HG03460 (cell line): ENCODE results near the gene C7orf33.

Experiments
- ATAC-seq: cut with Tn5 transposase; IDR thresholded peaks from one replicate; pipeline ENCODE4 v1.9.1; 2021; ENCODE audit not compliant: unreplicated experiment

Gene C7orf33

GRCh38 chr7:148624735-148625134 lies 34.2 kb downstream of the C7orf33 start:
- ATAC-seq = no peak

DNA sequence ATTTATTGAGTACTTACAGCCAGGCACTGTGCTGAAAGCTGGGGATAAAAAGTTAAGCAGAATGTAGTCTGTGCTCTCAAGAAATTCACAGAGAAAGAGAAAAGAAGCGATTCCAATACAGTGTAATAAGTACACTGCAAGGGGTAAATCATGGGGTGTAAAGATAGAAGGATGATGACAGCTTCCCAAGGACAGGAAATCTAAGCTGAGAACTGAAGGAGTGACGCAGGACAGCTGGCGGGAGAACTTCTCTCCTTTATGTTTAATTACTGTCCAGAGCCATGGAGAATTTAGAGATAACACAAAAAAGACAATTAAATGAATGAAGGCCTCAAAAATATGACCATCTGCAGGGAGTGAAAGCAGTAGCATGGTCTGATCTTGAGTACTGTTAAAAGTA lies 34.8 kb downstream of the C7orf33 start:
- no peak for ATAC-seq

DNA sequence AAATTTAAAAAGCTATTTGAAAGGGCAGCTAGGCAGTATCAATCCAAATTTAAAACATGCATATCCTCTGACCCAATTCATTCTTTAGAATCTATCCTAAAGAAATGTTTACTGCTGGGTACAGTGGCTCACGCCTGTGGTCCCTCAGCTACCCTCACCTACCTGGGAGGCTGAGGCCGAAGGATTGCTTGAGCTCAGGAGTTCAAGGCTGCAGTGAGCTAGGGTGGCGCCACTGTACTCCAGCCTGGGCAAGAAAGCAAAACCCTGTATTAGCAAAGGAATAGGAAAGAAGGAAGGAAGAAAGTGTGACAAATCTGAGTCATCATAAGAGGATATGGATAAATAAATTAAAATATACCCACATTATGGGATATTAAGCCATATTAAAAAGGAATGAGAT lies 36.3 kb downstream of the C7orf33 start:
- no peak for ATAC-seq

DNA sequence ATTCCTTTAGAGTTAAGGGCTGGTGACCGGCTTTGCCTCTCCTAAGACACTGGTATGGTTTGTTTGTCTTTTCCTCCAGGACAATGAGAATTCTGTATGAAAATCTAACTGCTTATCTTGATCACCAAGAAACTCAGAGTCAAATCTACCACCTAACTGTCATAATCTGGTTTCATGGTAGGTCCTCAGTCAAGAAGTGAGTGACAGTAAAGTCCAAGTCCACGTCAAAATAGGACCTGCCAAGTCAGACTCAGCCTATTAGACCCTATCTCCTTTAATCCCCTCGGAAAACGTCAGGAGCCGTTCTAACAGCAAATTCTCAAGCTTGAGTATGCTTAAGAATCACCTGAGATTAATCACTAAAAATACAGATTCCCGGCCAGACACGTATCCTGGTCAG lies 37.4 kb downstream of the C7orf33 start:
- ATAC-seq = no peak

DNA sequence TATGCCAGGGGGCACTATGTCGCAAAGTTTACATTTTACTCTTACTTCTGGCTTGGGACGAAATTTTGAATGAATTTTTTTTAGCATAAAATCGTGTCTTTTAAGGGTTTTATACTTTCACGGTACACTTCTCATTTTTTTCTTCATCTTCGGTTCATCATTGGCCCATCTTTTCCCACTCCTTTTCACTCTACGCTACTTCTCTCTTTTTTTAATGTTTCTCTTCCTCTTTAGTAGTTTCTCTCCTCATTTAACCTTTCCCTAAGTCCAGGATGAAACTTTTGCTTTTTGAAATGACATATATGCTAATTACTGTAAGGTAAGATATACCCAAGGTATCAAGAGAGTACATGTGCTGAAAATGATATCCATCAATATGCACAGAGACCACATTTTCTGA lies 39.5 kb downstream of the C7orf33 start:
- no peak for ATAC-seq

DNA sequence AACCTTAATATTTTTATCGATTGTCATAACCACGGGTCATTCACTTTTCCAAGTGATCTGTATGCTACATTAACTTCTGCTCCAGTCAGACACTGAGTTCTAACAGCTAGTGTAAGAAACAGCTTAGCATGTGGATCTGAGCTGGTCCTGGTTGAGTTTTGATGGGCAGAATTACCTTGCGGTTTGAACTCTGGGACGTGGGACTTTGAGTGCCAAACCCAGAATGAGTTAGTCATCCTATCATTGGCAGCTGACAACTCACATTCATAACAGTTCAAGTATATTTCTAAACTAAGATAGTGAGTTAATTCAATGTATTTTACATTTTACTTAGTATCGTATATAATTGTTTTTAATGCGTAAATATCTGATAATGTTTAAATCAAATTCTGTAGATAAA lies 43.2 kb downstream of the C7orf33 start:
- no peak for ATAC-seq

DNA sequence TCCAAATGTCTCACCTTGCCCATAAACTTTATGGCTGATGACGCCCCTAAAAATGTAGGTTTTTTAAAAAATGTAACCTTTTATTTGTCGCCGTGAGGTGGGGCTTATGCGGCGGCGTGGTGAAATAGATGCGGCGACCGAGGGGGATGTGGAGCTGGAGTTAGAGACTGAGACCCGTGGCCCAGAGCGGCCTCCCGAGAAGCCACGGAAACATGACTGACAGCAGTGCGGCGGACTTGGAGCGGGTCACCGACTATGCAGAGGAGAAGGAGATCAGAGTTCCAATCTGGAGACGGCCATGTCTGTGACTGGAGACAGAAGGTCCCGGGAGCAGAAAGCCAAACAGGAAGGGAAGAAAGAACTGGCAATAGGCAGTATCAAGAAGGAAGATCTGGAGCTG lies 46.5 kb downstream of the C7orf33 start:
- ATAC-seq = no peak

DNA sequence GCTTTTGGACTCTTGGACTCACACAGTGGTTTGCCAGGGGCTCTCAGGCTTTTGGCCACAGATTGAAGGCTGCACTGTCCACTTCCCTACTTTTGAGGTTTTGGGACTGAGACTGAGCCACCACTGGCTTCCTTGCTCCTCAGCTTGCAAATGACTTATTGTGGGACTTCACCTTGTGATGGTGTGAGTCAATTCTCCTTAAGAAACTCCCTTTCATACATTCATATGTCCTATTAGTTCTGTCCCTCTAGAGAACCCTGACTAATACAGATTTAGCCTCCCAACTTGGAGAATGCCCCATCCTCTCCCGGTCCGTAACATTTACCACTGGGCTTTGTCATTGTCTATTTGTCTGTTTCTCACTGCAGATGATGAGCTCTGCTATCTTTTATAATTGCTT lies 55.3 kb downstream of the C7orf33 start:
- ATAC-seq = no peak

- no peak for ATAC-seq
Observed at GRCh38 chr7:148650232-148650858, 59.8 kb downstream of the C7orf33 start.

- no peak for ATAC-seq
Observed at GRCh38 chr7:148652773-148653172, 62.2 kb downstream of the C7orf33 start.

DNA sequence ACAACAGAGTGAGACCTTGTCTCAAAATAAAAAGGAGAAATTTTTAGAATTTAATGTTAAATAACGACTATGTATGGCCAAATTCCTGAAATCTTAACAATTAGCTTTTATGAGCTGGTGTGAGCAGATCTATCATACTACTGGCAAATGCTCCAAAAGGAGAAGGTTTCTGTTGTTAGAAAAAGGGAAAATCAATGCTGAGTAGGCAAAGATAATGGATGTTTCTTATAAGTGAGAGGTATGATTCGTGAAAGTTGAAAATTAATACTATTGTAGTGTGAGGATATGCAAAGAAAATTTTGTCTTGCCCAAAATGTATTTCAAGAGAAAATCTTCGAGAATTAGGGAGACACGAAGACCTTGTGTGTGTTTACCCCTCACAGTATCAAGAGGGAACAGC lies 67.4 kb downstream of the C7orf33 start:
- no peak for ATAC-seq

- ATAC-seq = no peak
Observed at GRCh38 chr7:148661471-148661870, 70.9 kb downstream of the C7orf33 start.

GRCh38 chr7:148662646-148663045 lies 72.1 kb downstream of the C7orf33 start:
- no peak for ATAC-seq

DNA sequence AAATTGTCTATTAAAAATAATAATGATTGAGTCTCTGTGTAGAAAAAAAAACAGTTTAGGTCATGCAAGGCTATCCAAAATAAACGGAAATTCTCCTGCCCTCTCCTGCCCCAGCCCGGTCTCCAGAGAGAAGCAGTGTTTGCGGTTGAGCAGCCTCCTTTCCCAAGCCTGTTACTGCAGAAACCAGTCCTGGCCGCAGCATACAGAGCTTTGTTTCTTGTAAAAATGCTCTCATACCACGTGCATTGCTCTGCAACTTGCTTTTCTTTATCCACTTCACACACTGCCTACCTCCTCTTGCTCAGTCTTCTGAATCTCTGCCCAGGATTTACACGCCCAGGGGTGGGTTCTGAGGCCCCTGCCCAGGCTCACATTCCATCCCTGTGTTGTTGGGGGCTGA lies 73.8 kb downstream of the C7orf33 start:
- ATAC-seq = no peak

- ATAC-seq = no peak
Observed at GRCh38 chr7:148665221-148665620, 74.7 kb downstream of the C7orf33 start.
